UCSD-AML1 (cell line): ENCODE data around the gene NKX6-2.

Experiments
- DNase-seq: peaks from one replicate; lab custom pipeline; 2025; ENCODE audit not compliant: unreplicated experiment; lab: John Stamatoyannopoulos, UW

Gene NKX6-2

DNA sequence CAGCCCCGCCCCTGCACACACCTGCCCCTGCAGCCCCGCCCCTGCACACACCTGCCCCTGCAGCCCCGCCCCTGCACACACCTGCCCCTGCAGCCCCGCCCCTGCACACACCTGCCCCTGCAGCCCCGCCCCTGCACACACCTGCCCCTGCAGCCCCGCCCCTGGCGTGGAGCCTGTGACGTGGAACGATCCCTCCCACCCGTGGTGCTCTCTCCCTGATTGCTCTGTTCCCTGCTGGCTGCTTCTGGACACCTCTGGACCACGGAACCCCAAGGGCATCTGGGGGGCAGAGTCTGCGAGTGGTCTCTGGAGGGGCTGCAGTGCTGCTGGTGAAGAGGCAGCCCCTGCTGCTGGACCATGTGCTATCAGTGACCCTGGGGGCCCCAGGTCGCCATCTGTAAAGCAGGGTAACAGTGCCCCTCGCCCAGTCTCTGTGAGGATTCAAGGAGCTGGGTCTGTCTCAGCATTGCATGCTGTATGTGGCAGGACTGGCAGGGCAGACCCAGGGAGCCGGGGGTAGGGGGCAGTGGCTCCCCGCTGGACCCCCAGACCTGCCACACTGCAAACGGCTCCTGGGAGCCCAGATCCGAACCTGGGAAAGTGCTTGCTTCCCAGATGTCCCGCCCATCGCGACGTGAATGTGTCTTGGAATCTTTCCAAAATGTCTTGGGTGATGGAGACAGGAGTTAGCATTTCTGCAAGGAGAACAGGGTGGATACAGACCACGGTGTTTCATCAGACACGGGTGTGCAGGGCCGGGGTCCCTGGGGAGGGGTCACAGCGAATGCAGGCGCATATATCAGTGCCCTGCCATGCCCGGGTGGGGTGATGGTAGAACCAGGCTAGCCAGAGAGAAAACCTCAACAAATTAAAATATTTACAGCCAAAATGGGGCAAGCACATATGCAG is 27.9 kb upstream of the NKX6-2 start:
- DNase-seq, result no peak

DNA sequence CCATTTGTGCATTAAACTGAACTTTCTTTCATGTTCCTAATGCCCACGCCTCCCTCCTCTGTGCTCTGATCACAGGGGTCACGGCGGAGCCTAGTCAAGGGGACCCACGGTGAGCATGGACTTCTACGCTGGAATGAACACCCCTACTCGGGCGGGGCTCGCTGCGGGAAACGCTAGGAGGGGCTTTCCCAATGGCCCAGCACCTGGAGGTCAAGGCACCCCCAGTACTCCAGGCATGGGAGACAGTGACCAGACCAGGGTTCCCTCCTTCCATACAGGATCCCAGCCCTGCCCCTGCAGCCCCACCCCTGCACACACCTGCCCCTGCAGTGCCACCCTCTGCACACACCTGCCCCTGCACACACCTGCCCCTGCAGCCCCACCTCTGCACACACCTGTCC is 27.1 kb upstream of the NKX6-2 start:
- DNase-seq, result no peak

DNA sequence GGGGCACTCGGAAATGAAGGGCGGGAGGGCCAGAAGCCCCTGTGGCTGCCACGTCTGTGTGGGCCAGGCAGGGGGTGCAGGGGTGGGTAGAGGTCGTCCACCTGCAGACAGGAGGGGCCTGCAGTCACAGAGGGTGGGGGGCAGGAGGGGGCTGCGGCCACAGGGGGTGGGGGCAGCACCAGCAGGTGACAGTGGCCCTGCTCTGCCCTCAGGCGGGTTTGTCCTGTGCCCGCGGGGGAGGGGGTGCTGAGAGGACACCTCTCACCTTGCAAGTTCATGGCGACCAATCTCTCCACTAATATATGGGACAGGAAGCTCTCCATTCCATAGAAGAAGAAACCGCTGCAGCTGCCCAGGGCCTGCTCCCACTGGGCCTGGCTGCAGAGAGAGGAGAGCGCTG is 26.6 kb upstream of the NKX6-2 start:
- DNase-seq, result no peak

DNA sequence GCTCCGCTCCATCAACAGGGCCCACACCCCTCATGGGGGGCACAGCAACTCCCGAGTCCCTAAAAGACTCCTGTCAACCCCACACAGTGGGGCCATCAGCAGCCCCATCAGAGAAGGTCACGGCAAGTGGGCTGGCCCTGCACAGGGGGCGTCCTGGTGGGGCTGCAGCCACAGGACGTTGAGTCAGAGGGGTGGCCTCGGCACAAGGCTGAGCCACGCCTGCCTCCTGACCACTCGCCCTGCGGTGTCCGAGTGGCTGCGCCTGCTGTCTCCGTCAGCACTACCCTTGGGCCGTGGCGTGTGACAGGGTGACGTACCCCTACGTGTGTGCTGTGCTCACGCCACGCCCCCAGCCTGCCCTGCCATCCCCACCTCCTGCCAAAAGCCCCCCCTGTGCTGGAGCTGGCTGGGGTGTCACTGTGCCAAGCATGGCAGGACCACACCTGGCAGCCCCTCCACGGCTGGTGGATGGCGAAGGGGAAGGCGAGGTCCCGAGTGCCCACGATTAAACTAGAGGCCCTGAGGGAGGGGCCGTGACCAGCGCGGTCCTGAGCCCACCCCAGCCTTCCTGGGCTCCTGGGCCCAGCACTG is 26.0 kb upstream of the NKX6-2 start:
- DNase-seq, result no peak

DNA sequence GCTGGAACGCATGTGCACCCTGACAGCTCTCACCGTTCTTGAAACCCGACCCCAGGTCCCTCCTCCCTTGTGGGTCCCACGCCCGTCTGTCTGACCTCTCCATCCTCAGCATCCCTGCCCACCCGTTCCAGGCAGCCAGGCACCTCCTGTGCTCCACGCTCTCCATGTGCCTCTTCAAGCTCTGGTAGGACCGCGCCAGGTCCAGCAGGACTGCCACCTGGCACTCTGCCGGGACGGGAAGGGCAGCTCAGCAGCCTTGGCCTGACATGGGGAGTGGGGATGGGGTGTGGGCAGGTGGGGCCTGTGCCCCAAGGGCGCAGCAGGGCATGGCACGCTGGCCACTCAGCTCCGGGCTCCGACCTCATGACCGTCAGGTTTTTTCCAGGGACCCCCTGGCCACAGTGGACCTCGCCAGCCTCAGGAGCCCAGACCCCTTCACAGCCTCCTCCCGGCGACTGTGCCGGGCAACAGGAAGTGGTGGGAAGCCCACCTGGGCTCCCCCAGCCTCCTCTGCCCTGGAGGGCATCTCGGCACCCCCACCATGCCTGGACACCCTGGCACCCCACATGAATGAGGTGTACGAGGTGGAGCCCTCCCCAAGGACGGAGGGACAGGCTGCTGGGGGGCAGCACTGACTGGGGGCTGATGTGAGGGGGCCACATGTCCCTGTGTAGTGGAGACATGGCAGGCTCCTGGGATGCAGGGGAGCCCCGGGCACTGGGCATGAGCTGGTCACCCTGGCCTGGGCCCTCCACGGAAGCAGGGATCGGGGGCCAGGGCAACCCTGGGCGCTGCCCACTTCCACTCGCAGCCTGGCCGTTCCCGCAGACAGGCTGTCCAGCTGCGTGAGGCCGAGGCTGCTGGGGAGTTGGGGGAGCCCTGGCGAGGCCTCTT is 25.1 kb upstream of the NKX6-2 start:
- no peak for DNase-seq

DNA sequence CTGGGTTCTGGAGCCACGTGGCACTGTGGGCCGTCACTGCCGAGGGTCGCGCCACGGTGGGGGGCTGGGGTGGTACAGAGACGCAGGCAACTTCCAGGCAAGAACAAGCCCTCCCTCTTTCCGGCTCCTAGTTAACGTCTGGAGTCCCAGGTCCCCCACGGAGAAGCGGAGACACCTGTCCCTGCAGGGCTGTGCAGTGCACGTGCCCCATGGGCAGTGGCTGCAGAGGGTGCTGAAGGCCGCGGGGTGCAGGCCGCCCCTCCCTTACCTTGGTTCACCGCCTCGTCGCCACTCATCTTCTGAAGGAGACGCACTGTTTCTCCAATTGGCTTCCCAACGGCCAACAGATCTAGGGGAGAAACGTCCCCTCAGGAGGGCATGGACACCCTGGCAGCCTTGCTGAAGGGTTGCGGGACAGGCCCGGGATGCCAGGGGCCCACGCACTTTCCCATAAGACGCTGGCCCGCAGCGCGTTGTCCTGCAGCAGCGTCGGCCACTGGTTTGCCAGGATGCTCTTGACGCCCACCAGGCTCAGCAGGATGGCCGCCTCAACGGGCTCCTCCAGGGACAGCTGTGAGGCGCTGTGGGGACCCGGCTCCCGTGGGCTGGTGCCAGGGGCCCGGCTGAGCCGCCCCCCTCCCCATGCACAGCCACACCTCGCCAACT is 24.3 kb upstream of the NKX6-2 start:
- no peak for DNase-seq

DNA sequence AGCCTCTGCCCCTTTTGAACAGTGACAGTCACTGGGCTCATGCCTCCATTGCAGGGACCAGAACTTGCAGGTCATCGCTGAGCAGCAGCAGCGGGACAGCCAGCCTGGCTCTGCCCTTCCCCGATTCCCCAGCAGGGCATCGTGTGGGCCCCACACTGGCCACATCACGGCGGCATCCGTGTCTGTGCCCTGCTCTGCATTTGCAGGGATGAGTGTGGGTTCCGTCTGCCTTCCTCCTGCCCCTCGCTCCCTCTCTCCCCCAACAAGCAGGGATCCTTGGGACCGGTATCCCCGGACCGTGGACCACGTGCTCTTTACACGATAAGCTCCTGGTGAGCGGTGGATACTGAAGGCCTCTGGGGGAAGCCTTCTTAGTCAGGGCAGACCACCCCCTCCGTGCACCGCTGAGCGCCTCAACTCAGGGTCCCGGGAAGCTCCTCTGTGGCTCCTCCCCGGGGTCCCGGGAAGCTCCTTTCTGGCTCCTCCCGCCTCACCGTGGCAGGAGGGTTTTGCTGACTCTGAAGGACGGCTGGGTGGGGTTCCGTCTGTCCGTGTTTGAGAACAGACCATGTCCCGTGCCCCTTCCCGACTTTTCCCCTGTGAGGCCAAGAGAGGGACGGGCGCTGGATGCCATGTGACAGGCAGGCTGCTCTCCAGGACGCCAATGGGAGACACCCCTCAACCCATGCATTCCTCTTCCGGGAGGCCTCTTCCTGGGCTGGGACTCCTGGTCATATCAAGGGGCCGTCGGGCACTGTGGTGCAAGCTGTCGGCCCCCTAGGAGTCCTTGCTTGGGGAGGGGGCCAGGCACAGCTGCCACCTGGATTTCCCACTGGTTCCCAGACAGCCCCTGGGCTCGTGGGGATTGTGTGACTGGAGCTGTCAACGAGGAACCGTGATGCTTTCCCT is 23.5 kb upstream of the NKX6-2 start:
- DNase-seq, result no peak

DNA sequence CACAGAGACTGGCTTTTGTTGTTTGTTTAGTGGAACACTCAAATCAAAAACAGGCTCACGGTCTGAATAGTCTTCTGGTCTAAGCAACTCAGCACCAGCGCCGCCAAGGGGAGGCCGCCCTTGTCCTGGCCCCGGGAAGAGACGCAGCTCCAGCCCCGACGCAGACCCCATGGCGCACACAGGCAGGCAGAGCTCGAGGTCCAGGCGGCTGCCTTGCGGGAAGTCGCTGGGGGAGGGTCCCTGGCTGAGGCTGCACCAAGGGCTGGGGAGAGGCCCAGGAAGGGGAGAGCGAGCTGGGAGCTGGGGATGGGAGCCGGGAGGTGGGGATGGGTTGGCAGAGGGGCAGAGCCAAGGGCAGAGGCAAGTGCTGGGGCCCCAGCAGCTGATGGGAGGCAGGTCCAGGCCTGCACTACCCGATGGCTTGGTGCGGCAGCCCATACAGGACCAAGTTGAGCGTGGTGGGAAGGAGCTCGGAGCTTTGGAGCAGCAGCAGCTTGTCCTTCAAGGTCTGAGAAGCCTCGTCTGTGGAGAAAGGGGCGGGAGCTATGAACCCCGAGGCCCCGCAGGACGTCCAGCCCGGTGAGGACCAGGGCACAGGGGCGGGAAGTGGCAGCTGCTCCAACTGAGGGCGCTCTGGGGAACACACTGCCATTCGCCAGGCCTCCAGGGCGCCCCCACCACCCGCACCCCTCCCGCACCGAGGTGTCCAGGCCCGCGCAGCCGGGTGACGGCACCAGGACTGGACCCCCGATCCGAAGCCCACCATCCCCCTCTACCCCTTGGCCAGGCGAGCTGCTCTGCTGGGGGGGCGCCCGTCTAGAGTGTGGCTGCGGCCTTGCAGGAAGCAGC is 22.7 kb upstream of the NKX6-2 start:
- DNase-seq, result no peak

DNA sequence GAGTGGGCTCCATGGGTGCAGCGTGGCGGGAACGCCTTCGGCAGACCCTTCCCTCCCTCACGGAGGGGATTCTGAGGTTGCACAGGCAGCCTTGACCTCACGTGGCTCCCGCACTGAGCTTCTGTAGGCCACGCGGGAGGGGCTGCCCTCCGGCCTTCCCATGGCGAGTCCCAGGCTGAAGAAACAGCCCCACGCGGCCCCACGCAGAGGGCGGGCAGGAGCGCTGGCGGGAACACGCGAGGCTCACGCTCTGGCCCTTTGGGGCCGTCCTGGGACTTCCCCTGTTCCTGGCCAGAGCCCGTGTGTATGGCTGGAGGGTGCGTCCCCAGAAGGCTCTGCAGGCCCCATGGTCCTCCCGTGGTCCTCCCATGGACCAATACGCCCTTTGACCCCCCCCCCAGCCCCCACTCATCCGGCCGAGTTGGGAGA is 21.7 kb upstream of the NKX6-2 start:
- no peak for DNase-seq

DNA sequence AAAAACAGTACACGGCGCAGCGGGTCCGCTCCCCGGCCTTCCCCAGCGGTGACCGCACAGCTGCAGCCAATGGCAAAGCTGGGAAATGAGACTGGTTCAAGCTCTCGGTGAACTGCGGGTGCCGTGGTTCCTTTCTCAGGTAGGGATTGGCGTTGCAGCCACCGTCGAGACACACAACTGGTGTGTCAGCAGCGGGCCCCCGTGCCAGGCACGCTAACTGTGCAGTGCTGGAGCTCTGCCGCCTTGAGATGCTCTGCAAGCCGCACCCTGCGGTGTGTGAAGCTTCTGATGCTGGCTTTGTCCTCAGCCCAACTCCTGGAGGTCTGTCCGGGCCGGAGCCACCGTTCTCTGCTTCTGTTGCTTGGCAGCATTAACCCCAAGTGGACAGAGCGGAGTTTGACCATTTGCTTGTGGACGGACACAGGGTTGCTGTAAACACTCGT is 20.6 kb upstream of the NKX6-2 start:
- no peak for DNase-seq

DNA sequence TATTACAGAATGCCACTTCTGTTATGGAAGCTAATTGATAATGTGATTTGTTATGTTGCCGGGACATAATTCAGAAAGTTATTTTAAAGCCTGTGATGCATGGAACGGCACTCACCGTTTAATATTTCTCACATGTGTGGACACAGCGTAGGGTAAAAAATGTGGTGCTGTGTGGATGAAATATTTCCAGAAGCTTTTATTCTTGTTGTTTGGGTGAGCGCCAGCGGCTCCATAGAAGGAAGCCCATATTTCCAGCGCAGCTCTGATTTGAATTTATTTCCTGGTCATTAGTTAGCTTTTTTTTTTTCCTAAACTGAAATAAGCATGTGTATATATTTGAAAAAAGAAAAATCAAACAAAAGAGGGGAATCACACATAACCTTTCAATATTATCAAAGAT is 20.2 kb upstream of the NKX6-2 start:
- DNase-seq, result no peak

DNA sequence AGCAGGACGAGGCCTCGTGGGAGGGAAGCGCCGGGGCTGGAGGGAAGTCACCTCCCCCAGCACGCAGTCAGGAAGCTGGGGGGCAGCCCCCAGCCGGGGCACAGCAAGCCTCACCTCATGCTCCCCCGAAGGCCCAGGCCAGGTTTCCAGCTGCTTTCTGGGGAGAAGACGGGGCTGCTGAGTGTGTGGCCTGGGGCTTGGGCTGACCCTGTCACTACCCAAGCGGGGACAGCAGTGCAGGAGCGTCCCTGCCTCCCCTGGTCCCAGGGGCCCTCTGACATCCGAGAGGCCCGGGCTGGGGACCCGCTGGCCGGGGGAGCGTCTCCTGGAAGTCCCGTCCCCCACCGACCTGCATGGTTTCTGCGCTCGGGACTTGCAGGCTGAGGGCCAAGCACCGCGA is 19.7 kb upstream of the NKX6-2 start:
- no peak for DNase-seq

DNA sequence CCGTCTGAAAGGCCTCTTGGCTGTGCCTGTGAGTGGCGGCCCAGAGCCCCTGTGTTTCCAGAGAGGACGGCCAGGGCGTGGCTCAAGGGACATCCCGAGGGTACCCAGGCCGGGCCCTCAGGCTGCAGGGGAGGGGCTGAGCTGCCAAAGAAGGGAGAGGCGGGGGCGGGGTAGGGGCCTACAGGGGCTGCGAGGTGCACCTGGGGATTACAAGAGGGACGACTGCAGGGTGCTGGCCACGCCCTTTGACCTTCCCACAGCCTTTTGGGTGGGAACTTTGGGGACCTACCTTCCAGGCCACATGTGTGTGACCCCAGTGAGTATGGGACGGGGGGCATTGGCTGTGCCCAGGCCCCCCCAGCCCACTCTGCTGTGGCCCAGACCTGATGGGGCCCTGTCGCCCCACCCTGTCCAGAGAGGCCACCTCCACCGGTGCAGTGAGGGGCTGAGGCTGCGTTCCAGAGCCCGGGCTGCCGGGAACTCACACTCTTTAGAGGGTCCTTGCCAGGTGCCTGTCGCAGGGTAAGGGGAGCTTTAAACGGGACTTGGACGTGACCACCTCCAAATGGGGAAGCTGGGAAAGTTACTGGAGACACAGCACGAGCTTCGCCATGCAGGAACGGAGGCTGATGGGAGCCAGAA is 19.0 kb upstream of the NKX6-2 start:
- no peak for DNase-seq

DNA sequence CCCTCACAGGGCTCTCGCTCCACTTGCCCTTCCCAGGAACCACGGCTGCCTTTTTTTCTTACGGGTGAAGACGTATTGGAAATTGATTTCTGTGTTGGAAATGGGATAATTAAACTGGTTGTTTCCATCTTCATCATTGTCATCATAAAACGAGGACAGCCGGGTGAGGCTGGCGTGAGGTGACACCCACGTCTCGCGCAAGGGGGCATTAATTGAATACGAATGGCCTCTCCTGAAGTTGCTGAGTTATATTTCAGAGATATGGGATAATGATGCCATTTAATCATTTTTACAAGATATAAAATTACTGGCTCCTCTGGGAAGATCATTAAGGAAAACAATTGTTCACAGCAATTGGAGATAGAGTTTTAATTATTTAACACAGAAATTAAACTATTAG is 18.3 kb upstream of the NKX6-2 start:
- no peak for DNase-seq

DNA sequence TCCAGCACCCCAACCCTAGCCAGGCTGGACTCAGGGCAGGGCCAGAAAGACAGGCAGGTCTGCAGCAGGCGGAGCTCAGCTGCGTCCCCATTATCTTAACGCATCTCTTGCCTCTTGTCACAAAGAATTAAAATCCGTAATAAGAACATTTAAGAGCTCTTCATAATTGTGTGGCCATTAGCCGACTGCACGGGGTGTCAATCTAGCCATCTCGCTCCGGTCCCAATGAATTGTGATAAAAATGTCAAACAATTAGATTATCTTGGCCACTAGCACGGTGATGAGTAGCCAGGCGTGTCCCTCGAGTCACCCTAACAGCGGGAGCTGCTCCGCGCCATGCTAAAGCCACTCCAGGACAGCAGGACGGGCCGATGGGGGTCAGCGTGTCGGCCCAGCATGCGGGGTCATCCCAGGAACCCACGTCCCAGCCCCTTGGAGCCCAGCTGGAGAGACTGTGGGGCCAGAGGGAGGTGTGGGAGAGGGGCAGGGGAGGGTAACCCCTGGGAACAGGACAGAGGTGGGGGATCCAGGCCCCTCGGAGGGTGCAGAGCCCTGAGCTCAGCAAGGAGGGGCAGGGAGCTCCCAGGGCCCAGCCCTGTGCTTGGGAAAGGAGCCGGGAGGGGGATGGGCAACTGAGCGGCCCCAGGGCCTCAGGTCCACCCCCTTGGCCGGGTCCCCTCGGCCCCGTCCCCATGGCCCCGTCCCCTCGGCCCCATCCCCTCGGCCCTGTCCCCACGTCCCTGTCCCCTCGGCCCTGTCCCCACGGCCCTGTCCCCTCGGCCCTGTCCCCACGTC is 17.7 kb upstream of the NKX6-2 start:
- no peak for DNase-seq

DNA sequence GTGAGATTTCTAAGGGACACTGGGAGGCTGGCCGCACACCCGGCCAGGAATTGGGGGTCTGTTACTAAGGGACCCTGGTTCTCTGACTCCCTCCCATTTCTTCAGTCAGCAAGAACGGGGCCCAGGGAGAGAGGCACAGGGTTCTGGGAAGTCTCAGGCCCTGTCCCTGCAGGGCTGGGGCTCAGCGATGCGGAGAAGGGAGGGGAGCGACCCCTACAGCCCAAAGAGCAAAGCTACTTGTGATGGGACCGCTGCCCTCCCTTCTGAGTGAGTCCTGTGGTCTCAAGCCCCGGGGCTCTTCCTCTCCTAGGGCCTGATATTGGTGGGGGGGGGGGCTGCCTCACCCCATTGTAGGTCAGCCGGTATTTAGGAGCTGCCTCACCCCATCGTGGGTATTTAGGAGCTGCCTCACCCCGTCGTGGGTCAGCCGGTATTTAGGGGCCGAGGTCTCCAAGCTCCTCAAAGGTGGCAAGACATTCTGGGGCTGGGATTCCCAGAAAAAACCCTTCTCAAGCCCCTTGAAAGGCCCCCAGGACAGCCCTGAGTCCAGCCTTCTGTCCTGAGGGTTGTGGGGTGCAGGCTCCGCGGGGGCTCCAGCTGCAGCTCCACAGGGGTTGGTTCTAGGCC is 16.9 kb upstream of the NKX6-2 start:
- DNase-seq, result no peak

DNA sequence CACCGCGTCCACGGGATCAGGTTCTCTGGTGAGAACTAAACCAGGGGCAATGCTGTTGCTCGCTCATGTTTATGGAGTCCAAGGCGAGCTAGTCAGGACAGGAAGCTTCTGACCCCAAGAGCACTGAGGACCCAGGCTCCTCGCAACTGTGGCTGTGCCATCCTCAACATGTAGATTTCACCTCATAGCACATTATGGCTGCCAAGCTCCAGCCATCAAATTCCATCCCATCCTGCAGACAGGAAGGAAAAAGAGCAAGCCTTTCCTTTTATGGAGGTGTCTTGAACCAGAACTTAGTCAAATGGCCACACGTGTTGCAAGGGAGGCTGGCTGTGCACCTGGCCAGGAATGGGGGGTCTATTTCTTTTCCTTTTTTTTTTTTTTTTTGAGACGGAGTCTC is 16.1 kb upstream of the NKX6-2 start:
- DNase-seq, result no peak
